NCI-H2107 (cell line): ENCODE results near the gene NOD2.
A peak's percentile ranks its signal among the peaks of the same experiment; 100 is the strongest.

ENCODE experiments used
- DNase-seq: peaks from one replicate; lab custom pipeline; 2025; lab: John Stamatoyannopoulos, UW

The NOD2 gene

DNA sequence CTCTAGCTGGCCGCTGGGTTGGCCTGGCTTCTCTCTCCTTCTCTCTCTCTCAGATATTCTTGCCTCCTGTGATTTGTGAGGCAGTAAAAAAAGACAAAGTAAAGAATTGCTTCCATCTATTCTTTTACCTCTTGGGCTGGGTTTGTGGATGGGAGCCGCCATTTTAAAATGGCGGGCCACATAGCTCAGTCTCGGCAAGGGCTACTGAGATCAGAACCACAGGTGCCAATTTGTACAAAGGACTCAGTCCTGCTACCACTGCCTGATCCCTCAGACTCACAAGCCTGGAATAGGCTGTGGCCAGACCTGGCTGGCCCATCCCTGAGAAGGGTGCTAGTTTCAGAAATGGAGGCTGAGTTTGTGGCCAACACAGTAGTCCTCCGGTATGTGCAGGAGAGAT is 24.1 kb downstream of the NOD2 start:
- no peak for DNase-seq

DNA sequence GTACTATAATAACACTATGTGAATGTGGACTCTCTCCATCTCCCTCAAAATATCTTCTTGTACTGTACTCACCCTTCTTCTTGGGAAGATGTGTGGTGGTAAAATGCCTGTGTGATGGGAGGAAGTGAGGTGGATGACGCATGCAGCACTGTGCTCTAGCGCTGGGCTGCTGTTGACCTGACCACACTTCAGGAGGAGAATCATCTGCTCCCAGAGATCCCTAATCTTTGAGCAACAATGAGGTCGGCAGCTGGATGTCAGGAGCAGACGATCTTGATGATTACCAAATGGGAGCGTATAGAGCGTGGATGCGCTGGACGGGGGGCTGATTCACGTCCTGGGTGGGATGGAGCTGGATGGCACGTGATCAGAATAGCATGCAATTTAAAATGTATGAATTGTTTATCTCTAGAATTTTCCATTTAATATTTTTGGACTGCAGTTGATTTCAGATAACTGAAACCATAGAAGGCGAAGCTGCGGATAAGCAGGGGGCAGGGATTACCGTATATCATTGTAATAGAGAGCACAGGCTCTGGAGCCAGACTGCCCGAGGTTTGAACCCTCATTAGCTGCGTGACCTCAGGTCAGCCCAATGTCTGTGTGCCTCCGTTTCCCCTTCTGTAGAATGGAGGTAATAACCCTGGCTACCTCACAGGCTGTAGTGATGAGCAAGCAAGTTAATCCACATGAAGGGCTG is 24.8 kb downstream of the NOD2 start:
- DNase-seq, result no peak

DNA sequence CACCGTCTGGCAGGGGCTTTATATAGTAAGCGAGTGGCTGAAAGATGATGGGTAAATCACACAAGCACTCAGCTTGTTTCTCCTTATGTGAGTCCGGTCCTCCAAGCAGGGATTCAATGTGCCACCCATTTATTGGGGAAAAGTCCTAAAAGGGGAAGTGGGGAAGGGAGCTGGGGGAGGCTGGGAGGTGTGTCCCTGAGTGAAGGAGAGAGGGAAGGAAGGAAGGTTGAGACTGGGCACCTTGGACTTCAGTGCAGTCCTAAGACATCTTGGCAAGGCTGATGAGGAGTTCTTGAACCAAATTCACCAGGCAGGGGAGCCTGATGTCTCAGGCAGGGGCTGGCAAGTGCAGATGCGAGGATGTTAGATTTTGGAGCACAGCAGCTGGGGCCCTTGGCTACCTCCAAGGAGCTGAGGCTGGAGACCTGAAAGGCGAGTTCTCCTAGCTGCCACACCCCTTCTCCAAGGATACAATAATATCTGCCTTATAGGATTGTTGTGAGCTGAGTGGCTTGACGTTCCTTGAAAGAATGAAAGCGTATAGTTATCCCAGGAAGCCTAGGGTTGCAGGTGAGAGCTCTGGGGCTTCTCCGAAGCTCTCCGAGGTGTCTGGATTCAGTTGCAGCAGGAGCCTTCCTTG is 25.5 kb downstream of the NOD2 start:
- no peak for DNase-seq

DNA sequence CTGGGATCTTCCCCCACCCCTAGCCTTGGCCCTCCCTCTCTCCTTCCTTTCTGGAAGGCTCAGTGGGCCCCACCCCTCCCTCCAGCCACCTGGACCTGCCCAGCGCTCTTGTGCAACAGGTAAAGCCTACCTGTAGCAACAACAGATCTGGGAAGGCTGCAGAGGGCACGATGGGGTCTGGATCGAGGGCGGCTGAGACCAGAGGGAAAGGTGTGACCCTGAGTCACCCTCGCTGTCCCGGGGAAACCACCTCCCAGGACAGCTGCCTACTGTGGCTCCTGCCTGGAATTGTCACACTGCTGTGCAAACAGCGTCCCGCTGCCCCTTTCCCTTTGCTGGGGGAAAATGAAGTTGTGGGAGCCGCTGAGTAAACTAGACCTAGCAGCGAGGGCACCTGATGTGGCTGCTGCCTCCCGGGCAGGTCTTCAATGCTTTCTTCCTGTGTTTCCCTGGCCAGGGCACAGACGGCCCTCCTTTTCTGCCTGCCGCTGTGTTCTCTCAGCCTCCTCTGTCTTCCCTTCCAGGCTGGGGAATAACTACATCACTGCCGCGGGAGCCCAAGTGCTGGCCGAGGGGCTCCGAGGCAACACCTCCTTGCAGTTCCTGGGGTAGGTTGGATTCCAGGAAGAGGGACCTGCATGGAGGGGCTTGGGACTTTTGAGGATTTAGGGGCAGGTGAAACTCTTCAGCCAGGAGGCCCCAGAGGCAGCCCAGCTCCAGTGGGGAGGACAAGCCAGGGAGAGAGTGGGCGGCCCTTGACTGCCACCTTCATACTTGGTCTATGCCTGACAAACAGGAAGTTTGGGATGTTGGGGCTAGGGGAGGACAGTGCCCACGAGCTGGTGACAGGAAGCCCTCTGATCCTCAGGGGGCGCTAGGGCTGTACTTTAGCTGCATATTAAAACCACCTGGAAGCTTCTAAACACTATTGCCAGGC is 26.3 kb downstream of the NOD2 start:
- no peak for DNase-seq

DNA sequence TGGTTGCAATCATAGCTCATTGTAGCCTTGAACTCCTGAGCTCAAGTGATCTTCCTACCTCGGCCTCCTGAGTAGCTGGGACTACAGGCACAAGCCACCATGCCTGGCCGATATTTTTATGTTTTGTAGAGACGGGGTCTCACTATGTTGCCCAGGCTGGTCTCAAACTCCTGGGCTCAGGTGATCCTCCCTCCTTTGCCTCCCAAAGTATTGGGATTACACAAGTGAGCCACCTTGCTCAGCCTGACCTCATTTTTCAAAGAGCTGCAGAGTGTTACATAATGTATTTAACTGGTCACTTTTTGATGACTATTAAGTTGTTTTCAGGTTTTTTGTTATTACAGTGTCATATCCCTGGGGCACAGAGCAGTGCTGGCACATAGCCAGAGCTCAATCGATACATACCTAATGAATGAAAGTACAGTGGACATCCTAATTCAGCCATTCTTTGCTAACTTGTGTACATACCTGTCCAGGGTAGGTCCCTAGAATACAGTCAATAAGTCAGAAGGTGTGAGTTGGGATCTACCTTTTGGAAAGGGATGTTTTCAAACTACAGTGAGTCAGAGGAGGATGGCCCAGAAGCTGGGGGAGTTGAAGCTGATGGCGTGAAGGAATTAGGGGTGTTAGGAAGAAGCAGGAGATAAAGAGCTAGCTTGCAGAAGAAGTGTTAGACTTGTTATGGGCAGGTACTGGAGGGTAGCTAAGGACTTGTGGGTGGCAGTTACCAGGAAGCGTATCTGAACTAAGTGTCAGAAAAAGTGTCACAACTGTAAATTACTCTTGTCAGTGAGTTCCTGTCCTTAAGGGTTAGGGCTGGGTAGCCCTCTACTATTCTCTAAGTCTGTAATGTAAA is 28.4 kb downstream of the NOD2 start:
- DNase-seq, result no peak

GRCh38 chr16:50722405-50722737 is 29.0 kb downstream of the NOD2 start:
- no peak for DNase-seq

- DNase-seq, result no peak
Observed at GRCh38 chr16:50722960-50723359, 29.6 kb downstream of the NOD2 start.

GRCh38 chr16:50724306-50724705 is 30.9 kb downstream of the NOD2 start:
- no peak for DNase-seq

DNA sequence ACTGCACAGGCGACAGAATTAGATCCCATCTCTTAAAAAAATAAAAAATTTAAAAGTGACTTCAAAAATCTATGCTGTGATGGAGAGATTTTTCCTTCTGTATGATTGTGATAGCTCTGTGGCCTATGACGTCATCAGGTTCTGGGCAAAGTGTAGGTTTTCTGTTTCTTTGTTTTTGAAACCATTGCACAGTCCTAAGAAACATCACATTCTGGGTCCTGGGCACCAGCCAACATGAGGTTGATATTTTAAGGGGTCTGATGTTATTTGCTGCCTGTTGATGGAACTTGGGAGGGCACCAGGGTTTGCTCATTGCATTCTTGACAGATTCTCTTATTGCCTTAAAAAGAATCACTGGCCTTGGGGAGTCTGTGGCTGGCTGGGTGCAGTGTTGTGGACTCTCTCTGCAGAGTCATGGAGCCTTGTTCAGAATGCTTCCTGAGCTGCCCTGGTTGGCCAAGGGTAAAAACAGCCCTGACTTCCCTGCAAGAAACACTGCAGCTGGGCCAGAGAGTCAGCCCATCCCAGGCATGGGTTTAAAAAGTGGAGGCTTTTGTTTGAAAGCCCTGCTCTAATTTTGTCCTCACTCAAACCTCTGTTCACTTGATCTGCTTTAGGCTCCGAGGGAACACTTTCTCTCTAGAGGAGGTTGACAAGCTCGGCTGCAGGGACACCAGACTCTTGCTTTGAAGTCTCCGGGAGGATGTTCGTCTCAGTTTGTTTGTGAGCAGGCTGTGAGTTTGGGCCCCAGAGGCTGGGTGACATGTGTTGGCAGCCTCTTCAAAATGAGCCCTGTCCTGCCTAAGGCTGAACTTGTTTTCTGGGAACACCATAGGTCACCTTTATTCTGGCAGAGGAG is 38.0 kb downstream of the NOD2 start:
- DNase-seq, result no peak

DNA sequence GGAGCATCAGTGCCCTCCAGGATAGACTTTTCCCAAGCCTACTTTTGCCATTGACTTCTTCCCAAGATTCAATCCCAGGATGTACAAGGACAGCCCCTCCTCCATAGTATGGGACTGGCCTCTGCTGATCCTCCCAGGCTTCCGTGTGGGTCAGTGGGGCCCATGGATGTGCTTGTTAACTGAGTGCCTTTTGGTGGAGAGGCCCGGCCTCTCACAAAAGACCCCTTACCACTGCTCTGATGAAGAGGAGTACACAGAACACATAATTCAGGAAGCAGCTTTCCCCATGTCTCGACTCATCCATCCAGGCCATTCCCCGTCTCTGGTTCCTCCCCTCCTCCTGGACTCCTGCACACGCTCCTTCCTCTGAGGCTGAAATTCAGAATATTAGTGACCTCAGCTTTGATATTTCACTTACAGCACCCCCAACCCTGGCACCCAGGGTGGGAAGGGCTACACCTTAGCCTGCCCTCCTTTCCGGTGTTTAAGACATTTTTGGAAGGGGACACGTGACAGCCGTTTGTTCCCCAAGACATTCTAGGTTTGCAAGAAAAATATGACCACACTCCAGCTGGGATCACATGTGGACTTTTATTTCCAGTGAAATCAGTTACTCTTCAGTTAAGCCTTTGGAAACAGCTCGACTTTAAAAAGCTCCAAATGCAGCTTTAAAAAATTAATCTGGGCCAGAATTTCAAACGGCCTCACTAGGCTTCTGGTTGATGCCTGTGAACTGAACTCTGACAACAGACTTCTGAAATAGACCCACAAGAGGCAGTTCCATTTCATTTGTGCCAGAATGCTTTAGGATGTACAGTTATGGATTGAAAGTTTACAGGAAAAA is 38.8 kb downstream of the NOD2 start:
- DNase-seq, result no peak

GRCh38 chr16:50733468-50733867 is 40.1 kb downstream of the NOD2 start:
- DNase-seq, result no peak

DNA sequence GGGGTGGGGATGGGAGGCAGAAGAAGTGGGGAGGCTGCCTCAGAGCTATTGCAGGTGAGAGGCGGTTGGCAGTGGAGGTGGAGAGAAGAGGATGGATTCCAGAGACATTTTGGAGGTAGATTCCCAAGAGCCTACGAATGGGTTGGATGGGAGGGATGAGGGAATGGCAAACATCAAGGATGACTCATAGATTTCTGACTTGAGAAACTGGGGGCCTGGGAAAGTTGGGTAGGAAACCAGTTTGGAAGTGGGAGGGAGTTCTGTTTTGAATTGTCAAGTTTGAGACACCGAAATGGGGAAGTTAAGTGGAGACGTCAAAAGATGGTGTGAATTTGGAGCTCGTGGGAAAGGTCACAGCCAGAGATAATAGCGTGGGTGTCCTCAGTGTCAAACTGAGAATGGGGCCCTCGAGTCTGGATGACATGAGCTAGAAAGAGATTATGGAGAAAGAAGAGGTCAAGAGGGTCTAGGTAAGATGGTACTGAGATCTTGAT is 42.3 kb downstream of the NOD2 start:
- no peak for DNase-seq

DNA sequence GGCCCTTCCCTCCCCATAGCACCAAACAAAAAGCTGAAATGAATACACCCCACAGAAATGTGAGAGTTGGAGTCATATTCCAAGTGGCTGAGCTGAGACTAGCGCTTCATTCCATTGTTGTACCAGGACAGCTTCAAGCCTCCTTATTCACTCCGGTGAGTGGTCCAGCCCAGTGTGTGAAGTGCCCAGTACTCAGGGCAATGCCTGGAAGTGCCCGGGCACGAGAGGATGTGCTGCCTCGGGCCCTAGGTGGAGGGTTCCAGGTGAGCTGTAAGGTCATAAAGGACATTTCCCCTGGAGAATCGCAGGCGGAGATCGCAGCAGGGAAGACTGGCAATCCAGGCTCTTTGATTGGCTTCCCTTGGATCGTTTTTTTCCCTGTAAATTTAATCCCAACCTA is 43.0 kb downstream of the NOD2 start:
- no peak for DNase-seq

GRCh38 chr16:50737420-50737959 is 44.1 kb downstream of the NOD2 start:
- no peak for DNase-seq

DNA sequence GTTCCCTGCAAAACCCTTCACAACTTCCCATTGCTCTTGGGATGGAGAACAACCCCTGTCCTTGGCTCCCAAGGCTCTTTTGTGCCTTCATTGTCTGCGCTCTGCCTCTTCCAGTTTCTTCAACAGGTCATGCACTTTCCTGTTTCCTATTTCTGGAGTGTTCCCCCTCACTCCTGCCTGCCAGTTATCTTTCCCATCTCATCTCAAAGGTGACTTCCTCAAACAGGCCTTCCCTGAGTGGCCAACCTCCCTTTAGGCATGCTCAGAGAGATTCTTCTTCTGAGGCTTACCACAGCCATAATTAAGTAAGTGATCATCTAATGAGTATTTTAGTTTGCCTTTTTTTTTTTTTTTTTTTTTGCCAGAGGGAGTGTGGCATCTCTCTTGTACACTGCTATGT is 45.6 kb downstream of the NOD2 start:
- no peak for DNase-seq

GRCh38 chr16:50740736-50741135 is 47.3 kb downstream of the NOD2 start:
- DNase-seq, result no peak

GRCh38 chr16:50741225-50741780 is 47.9 kb downstream of the NOD2 start:
- no peak for DNase-seq

DNA sequence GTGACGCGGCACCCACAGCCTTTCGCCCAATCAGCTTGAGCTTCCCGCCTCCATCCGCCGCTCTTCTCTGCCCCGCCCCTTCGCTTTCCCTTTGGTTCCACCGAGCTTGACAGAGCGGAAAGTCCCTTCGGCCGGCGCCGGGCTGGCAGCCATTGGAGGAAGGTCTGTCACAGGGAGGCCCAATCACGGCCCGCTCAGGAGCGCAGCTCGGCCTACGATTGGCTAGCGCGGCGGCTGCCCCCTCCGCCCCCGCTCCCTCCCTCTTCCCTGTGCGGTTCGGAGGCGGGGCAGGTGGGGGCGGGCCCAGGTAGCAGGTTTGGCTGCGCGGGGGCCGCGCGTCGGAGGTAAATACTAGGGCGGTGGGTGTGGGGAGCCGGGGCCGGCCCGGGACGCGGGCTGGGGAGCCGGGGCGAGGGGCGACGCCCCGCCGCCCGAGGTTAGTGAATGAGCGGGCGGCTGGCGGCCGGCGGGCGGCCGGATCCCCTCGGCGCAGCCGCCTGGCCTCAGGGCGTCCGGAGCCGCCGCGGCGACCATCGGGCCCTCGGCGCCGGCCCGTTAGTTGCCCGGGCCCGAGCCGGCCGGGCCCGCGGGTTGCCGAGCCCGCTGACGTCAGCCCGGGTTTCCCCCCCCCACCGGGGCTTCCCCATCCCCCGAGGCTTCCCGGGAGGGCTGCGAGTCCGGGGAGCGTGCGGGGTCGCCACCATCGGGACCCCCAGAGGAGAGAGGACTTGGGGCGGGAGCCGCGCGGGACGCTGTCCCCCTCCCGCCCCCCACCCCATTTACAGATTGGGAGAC is 48.6 kb downstream of the NOD2 start, which contains the start of gene CYLD:
CYLD (plus strand) TSS at position 306 of the 795 bp plus-strand sequence. CDS start 7,613 bp downstream, outside the sequence.
- peak; percentile 98 for DNase-seq
